Nephron progenitor cell (in vitro differentiated cells): ENCODE results near the gene FUT7.

Source experiments
- DNase-seq: peaks from one replicate; pipeline ENCODE4 v3.0.0; 2021
- H3K27ac Mint-ChIP-seq: 2 replicates; pipeline ENCODE4 v1.8.0; 2021; ENCODE audit warnings: mild to moderate bottlenecking, moderate library complexity, mixed read lengths
- H3K27me3 Mint-ChIP-seq: 2 replicates; pipeline ENCODE4 v1.8.0; 2021; ENCODE audit warnings: mild to moderate bottlenecking, low read depth, mixed read lengths; ENCODE audit not compliant: poor library complexity
- H3K36me3 Mint-ChIP-seq: 2 replicates; pipeline ENCODE4 v1.8.0; 2021; ENCODE audit warnings: low read depth, mixed read lengths
- H3K4me1 Mint-ChIP-seq: 2 replicates; pipeline ENCODE4 v1.8.0; 2021; ENCODE audit warnings: mixed read lengths
- H3K4me3 Mint-ChIP-seq: 2 replicates; pipeline ENCODE4 v1.8.0; 2021; ENCODE audit warnings: mild to moderate bottlenecking, moderate library complexity, mixed read lengths
- H3K9me3 Mint-ChIP-seq: 2 replicates; pipeline ENCODE4 v1.8.0; 2021; ENCODE audit warnings: mild to moderate bottlenecking, moderate library complexity, mixed read lengths
- CTCF ChIP-seq: fragments of 200-600 bp; sonication (generic); IDR thresholded peaks from 2 replicates; pipeline ENCODE4 v1.5.0; 2021; ENCODE audit warnings: antibody characterized with exemption

The FUT7 gene

GRCh38 chr9:136997371-136997770, 34.5 kb downstream of the FUT7 start:
- DNase-seq, result no peak
- H3K27me3 Mint-ChIP-seq, result peaks cover 23% of the 10 kb centered on the region
- H3K27ac Mint-ChIP-seq, result no peak overlapping the region
- peaks cover 25% of the 10 kb centered on the region for H3K4me1 Mint-ChIP-seq
- no peak for TF ChIP-seq CTCF
- H3K9me3 Mint-ChIP-seq, result no peaks in the 10 kb centered on the region
- H3K36me3 Mint-ChIP-seq, result no peaks in the 10 kb centered on the region
- H3K4me3 Mint-ChIP-seq, result no peak overlapping the region

- H3K27me3 Mint-ChIP-seq, result peaks cover 23% of the 10 kb centered on the region
- TF ChIP-seq CTCF, result no peak
- H3K9me3 Mint-ChIP-seq, result peaks cover under 1% of the 10 kb centered on the region
- DNase-seq, result peak; percentile 40
- H3K27ac Mint-ChIP-seq, result no peak within 1 kb of the TSS
- no peak within 1 kb of the TSS for H3K4me3 Mint-ChIP-seq
- no peaks in the 10 kb centered on the region for H3K36me3 Mint-ChIP-seq
- peaks cover 25% of the 10 kb centered on the region for H3K4me1 Mint-ChIP-seq
Measured at GRCh38 chr9:136996361-136997292, 35.3 kb downstream of the FUT7 start, which contains the start of gene CLIC3. Gene CLIC3 (minus strand): TSS chr9:136996568. CDS start chr9:136996543, 25 bp downstream.

- no peaks in the 10 kb centered on the region for H3K36me3 Mint-ChIP-seq
- peaks cover 27% of the 10 kb centered on the region for H3K27me3 Mint-ChIP-seq
- no peak overlapping the region for H3K4me3 Mint-ChIP-seq
- H3K27ac Mint-ChIP-seq, result no peak overlapping the region
- peaks cover 25% of the 10 kb centered on the region for H3K4me1 Mint-ChIP-seq
- H3K9me3 Mint-ChIP-seq, result peaks cover 9% of the 10 kb centered on the region
- no peak for TF ChIP-seq CTCF
- DNase-seq, result no peak
Measured at GRCh38 chr9:136995772-136996311, 36.0 kb downstream of the FUT7 start.

- Mint-ChIP-seq H3K36me3 (no peaks in the 10 kb centered on the region), H3K4me3 (no peak overlapping the region), H3K4me1 (peaks cover 20% of the 10 kb centered on the region), H3K9me3 (peaks cover 13% of the 10 kb centered on the region), H3K27ac (no peak overlapping the region), H3K27me3 (peaks cover 24% of the 10 kb centered on the region)
- no peak for TF ChIP-seq CTCF
- no peak for DNase-seq
Measured at GRCh38 chr9:136995362-136995761, 36.5 kb downstream of the FUT7 start.

GRCh38 chr9:136994888-136995230, 37.0 kb downstream of the FUT7 start:
- no peak for DNase-seq
- H3K27me3 Mint-ChIP-seq, result peaks cover 23% of the 10 kb centered on the region
- H3K4me1 Mint-ChIP-seq, result peaks cover 16% of the 10 kb centered on the region
- H3K27ac Mint-ChIP-seq, result no peak overlapping the region
- H3K36me3 Mint-ChIP-seq, result no peaks in the 10 kb centered on the region
- H3K9me3 Mint-ChIP-seq, result peaks cover 18% of the 10 kb centered on the region
- no peak overlapping the region for H3K4me3 Mint-ChIP-seq
- no peak for TF ChIP-seq CTCF
